Neural progenitor cell (in vitro differentiated cells): ENCODE data around the gene LARGE2. TPM values are rescaled to one million over a fixed set of nuclear protein-coding genes. Genes with fewer than 3 reads are reported as not detected.

ENCODE experiments used
- DNase-seq: peaks from one replicate; pipeline ENCODE4 v3.0.0-alpha.2; 2016; ENCODE audit warnings: low spot score
- H2AFZ ChIP-seq: fragments of 200-600 bp; sonication (generic); replicated peaks from 2 replicates; pipeline ENCODE4 v1.6.1; 2016; ENCODE audit warnings: antibody characterized with exemption
- H3F3A ChIP-seq: fragments of 200-600 bp; sonication (generic); 2 replicates; pipeline ENCODE4 v1.6.1; 2016; ENCODE audit warnings: antibody characterized with exemption, low read depth
- H3K27ac ChIP-seq: fragments of 200-600 bp; sonication (generic); 2 replicates; pipeline ENCODE4 v1.5.1; 2016; ENCODE audit warnings: mild to moderate bottlenecking
- H3K27me3 ChIP-seq: fragments of 200-600 bp; sonication (generic); 2 replicates; pipeline ENCODE4 v1.6.1; 2016; ENCODE audit warnings: mild to moderate bottlenecking, moderate library complexity
- H3K36me3 ChIP-seq: fragments of 200-600 bp; sonication (generic); 2 replicates; pipeline ENCODE4 v1.5.1; 2016
- H3K4me1 ChIP-seq: fragments of 200-600 bp; sonication (generic); 2 replicates; pipeline ENCODE4 v1.6.1; 2016; ENCODE audit warnings: mixed run types
- H3K4me2 ChIP-seq: fragments of 200-600 bp; sonication (generic); 2 replicates; pipeline ENCODE4 v1.6.1; 2016
- H3K4me3 ChIP-seq: fragments of 200-600 bp; sonication (generic); 2 replicates; pipeline ENCODE4 v1.5.1; 2016
- H3K79me2 ChIP-seq: fragments of 200-600 bp; sonication (generic); 2 replicates; pipeline ENCODE4 v1.6.1; 2016; ENCODE audit warnings: low read depth
- H3K9ac ChIP-seq: fragments of 200-600 bp; sonication (generic); 2 replicates; pipeline ENCODE4 v1.6.1; 2016
- H3K9me3 ChIP-seq: fragments of 200-600 bp; sonication (generic); 2 replicates; pipeline ENCODE4 v1.5.1; 2016; ENCODE audit warnings: low read depth
- H4K20me1 ChIP-seq: fragments of 200-600 bp; sonication (generic); 2 replicates; pipeline ENCODE4 v1.6.1; 2016; ENCODE audit warnings: low read depth
- H3K27ac Mint-ChIP-seq: 3 replicates; pipeline ENCODE4 v1.8.0; 2021; ENCODE audit warnings: mixed read lengths
- H3K27me3 Mint-ChIP-seq: 2 replicates; pipeline ENCODE4 v1.8.0; 2022; ENCODE audit warnings: low read depth, mild to moderate bottlenecking, inconsistent platforms, moderate library complexity, mixed read lengths; ENCODE audit not compliant: insufficient read depth
- H3K36me3 Mint-ChIP-seq: 3 replicates; pipeline ENCODE4 v1.8.0; 2021; ENCODE audit warnings: mixed read lengths
- H3K4me1 Mint-ChIP-seq: 3 replicates; pipeline ENCODE4 v1.8.0; 2021; ENCODE audit warnings: mixed read lengths
- H3K4me3 Mint-ChIP-seq: 3 replicates; pipeline ENCODE4 v1.8.0; 2021; ENCODE audit warnings: mild to moderate bottlenecking, moderate library complexity, mixed read lengths
- H3K9me3 Mint-ChIP-seq: 3 replicates; pipeline ENCODE4 v1.8.0; 2020; ENCODE audit warnings: mixed read lengths
- EZH2 ChIP-seq: fragments of 200-600 bp; sonication (generic); IDR thresholded peaks from 2 replicates; pipeline ENCODE4 v1.6.1; 2017; ENCODE audit warnings: antibody characterized with exemption, mild to moderate bottlenecking, moderate library complexity
- EZH2phosphoT487 ChIP-seq: fragments of 200-600 bp; sonication (generic); IDR thresholded peaks from 2 replicates; pipeline ENCODE4 v1.6.1; 2017; ENCODE audit warnings: antibody characterized with exemption
- total RNA-seq: library from RNA; depleted of rRNA; stranded (reverse); fragments of >200 nt; gene quantifications from 2 replicates; pipeline ENCODE4 v1.2.3, GENCODE V29; 2015; ENCODE audit warnings: low replicate concordance
- TF ChIP-seq, protein P1 (sequence below): fragments of 200-600 bp; sonication (generic); IDR thresholded peaks from 2 replicates; pipeline ENCODE4 v1.5.1; 2017; ENCODE audit warnings: antibody characterized with exemption, mild to moderate bottlenecking

LARGE2 gene
- total RNA-seq, 1 donor from 2014 or later, result 5.0 TPM

DNA sequence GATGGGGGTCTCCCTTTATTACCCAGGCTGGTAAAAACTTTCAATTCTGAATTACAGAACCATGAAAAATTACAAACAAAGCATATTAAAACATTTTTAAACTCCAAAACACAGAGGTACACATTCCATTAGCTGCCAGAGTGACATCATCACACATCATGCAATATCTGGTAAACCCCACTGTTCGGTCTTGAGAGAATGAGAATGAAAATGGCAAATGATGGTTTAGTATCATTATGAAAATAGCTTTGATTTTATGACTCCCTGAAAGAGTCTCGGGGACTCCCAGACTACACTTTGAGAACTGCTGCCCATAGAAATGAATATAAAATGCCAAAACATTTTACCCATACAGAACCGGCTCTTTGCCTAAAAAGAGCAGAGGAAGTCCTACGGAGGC, 18.8 kb downstream of the LARGE2 start:
- H3K4me2 ChIP-seq, result no peak overlapping the region
- H3K9ac ChIP-seq, result no peak overlapping the region
- H3K79me2 ChIP-seq, result no peaks in the 10 kb centered on the region
- H3K36me3 ChIP-seq, result no peaks in the 10 kb centered on the region
- no peaks in the 10 kb centered on the region for H3K27me3 ChIP-seq
- no peak overlapping the region for H3K4me3 ChIP-seq
- Mint-ChIP-seq H3K4me3 (no peak overlapping the region), H3K27ac (no peak overlapping the region), H3K36me3 (peaks cover 23% of the 10 kb centered on the region), H3K27me3 (no peaks in the 10 kb centered on the region), H3K9me3 (no peaks in the 10 kb centered on the region), H3K4me1 (no peaks in the 10 kb centered on the region)
- peaks cover 6% of the 10 kb centered on the region for H4K20me1 ChIP-seq
- H3K27ac ChIP-seq, result no peak overlapping the region
- TF ChIP-seq, protein P1, sequence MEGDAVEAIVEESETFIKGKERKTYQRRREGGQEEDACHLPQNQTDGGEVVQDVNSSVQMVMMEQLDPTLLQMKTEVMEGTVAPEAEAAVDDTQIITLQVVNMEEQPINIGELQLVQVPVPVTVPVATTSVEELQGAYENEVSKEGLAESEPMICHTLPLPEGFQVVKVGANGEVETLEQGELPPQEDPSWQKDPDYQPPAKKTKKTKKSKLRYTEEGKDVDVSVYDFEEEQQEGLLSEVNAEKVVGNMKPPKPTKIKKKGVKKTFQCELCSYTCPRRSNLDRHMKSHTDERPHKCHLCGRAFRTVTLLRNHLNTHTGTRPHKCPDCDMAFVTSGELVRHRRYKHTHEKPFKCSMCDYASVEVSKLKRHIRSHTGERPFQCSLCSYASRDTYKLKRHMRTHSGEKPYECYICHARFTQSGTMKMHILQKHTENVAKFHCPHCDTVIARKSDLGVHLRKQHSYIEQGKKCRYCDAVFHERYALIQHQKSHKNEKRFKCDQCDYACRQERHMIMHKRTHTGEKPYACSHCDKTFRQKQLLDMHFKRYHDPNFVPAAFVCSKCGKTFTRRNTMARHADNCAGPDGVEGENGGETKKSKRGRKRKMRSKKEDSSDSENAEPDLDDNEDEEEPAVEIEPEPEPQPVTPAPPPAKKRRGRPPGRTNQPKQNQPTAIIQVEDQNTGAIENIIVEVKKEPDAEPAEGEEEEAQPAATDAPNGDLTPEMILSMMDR, result no peak
- TF ChIP-seq EZH2phosphoT487 (no peak), EZH2 (no peak)
- H3K9me3 ChIP-seq, result no peaks in the 10 kb centered on the region
- no peaks in the 10 kb centered on the region for H3F3A ChIP-seq
- no peaks in the 10 kb centered on the region for H3K4me1 ChIP-seq
- H2AFZ ChIP-seq, result no peak overlapping the region
- no peak for DNase-seq

DNA sequence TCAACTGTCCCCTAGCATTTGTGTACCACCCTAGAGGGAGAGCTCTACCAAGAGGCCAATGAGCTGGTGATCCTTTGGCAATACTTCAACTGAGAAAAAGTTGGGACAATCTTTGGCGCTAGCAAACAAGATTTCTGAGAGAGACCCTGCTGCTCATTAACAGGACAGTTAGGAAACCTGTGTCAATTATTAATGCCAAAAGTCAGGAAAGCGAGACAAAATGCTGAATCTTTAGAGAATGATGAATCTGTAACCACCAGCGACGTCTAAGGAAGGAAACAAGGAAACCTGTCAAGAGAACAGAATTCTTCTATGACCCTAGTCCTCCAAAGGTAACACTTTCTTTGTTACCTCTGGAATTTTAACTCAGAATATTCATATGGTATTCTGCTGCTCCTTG, 19.9 kb downstream of the LARGE2 start:
- H3K4me3 ChIP-seq, result no peak overlapping the region
- H3K36me3 ChIP-seq, result no peaks in the 10 kb centered on the region
- H3K4me3 Mint-ChIP-seq, result no peak overlapping the region
- H3K27ac ChIP-seq, result no peak overlapping the region
- no peak overlapping the region for H3K27ac Mint-ChIP-seq
- no peaks in the 10 kb centered on the region for H3F3A ChIP-seq
- no peaks in the 10 kb centered on the region for H3K79me2 ChIP-seq
- H3K9me3 ChIP-seq, result no peaks in the 10 kb centered on the region
- H3K27me3 ChIP-seq, result no peaks in the 10 kb centered on the region
- H3K9me3 Mint-ChIP-seq, result no peaks in the 10 kb centered on the region
- H3K9ac ChIP-seq, result no peak overlapping the region
- H3K4me1 Mint-ChIP-seq, result no peaks in the 10 kb centered on the region
- peaks cover 6% of the 10 kb centered on the region for H4K20me1 ChIP-seq
- no peak for DNase-seq
- H3K27me3 Mint-ChIP-seq, result no peaks in the 10 kb centered on the region
- H2AFZ ChIP-seq, result no peak overlapping the region
- TF ChIP-seq EZH2phosphoT487, result no peak
- TF ChIP-seq EZH2, result no peak
- TF ChIP-seq, protein P1, result no peak
- H3K36me3 Mint-ChIP-seq, result peaks cover 23% of the 10 kb centered on the region
- no peaks in the 10 kb centered on the region for H3K4me1 ChIP-seq
- H3K4me2 ChIP-seq, result no peak overlapping the region

- H3K9me3 ChIP-seq, result no peaks in the 10 kb centered on the region
- H3K4me1 ChIP-seq, result no peaks in the 10 kb centered on the region
- no peak for DNase-seq
- H3K79me2 ChIP-seq, result no peaks in the 10 kb centered on the region
- H3F3A ChIP-seq, result no peaks in the 10 kb centered on the region
- H2AFZ ChIP-seq, result no peak overlapping the region
- Mint-ChIP-seq H3K9me3 (no peaks in the 10 kb centered on the region), H3K36me3 (peaks cover 25% of the 10 kb centered on the region), H3K27ac (no peak overlapping the region), H3K4me3 (no peak overlapping the region), H3K27me3 (no peaks in the 10 kb centered on the region), H3K4me1 (peaks cover 2% of the 10 kb centered on the region)
- H4K20me1 ChIP-seq, result no peaks in the 10 kb centered on the region
- no peak overlapping the region for H3K9ac ChIP-seq
- no peak overlapping the region for H3K27ac ChIP-seq
- TF ChIP-seq EZH2 (no peak), EZH2phosphoT487 (no peak)
- TF ChIP-seq, protein P1, result no peak
- H3K4me3 ChIP-seq, result no peak overlapping the region
- no peaks in the 10 kb centered on the region for H3K36me3 ChIP-seq
- no peak overlapping the region for H3K4me2 ChIP-seq
- no peaks in the 10 kb centered on the region for H3K27me3 ChIP-seq
Observed at GRCh38 chr11:45945397-45945999, 23.0 kb downstream of the LARGE2 start.
